OCI-LY1 (cell line): ENCODE data around the gene NUP214.
"Not testable (repeated sequence)": the region's sequence is repeated elsewhere in the genome, so short reads cannot be mapped to it uniquely, and the experiment has no call there.

Experiments
- H2AFZ ChIP-seq: fragments of 200-600 bp; sonication (generic), shearing (Covaris generic); 2 replicates; pipeline ENCODE4 v1.6.0; 2014; ENCODE audit warnings: antibody characterized with exemption, mild to moderate bottlenecking, low read length
- H3F3A ChIP-seq: fragments of 200-600 bp; sonication (generic), shearing (Covaris generic); 2 replicates; pipeline ENCODE4 v1.6.0; 2014; ENCODE audit warnings: mild to moderate bottlenecking, antibody characterized with exemption, low read length, moderate library complexity; ENCODE audit not compliant: insufficient read depth
- H3K27ac ChIP-seq: fragments of 200-600 bp; sonication (generic); 2 replicates; pipeline ENCODE4 v1.5.1; 2014; ENCODE audit warnings: low read length, mixed run types, mild to moderate bottlenecking, low read depth; ENCODE audit not compliant: poor library complexity, severe bottlenecking
- H3K27me3 ChIP-seq: fragments of 200-600 bp; sonication (generic); 2 replicates; pipeline ENCODE4 v1.6.0; 2014; ENCODE audit warnings: antibody characterized with exemption, mild to moderate bottlenecking, low read length, moderate library complexity; ENCODE audit not compliant: insufficient read depth
- H3K36me3 ChIP-seq: fragments of 200-600 bp; sonication (generic); 2 replicates; pipeline ENCODE4 v1.6.1; 2014; ENCODE audit warnings: mild to moderate bottlenecking, antibody characterized with exemption, low read length, moderate library complexity, mixed read lengths; ENCODE audit not compliant: insufficient read depth
- H3K4me1 ChIP-seq: fragments of 200-600 bp; sonication (generic); 2 replicates; pipeline ENCODE4 v1.5.1; 2014; ENCODE audit warnings: mild to moderate bottlenecking, low read length, moderate library complexity; ENCODE audit not compliant: insufficient read depth, severe bottlenecking
- H3K4me2 ChIP-seq: fragments of 200-600 bp; sonication (generic), shearing (Covaris generic); 2 replicates; pipeline ENCODE4 v1.6.1; 2014; ENCODE audit warnings: low read length
- H3K4me3 ChIP-seq: fragments of 200-600 bp; sonication (generic); 2 replicates; pipeline ENCODE4 v1.5.1; 2014; ENCODE audit warnings: low read length, low read depth, mild to moderate bottlenecking, mixed read lengths; ENCODE audit not compliant: poor library complexity, severe bottlenecking
- H3K79me2 ChIP-seq: fragments of 200-600 bp; shearing (Covaris generic); 2 replicates; pipeline ENCODE4 v1.6.1; 2016; ENCODE audit warnings: mixed run types, low read length, mixed read lengths; ENCODE audit not compliant: insufficient read depth
- H3K9ac ChIP-seq: fragments of 200-600 bp; sonication (generic), shearing (Covaris generic); 2 replicates; pipeline ENCODE4 v1.6.1; 2014; ENCODE audit warnings: mild to moderate bottlenecking, low read length, mixed read lengths
- H3K9me2 ChIP-seq: fragments of 200-600 bp; sonication (generic), shearing (Covaris generic); 2 replicates; pipeline ENCODE4 v1.6.1; 2014; ENCODE audit warnings: low read depth, mild to moderate bottlenecking, low read length, mixed read lengths
- H3K9me3 ChIP-seq: fragments of 200-600 bp; shearing (Covaris generic); 2 replicates; pipeline ENCODE4 v1.6.1; 2014; ENCODE audit warnings: low read length, mixed read lengths
- H4K20me1 ChIP-seq: fragments of 200-600 bp; sonication (generic), shearing (Covaris generic); 2 replicates; pipeline ENCODE4 v1.6.0; 2016; ENCODE audit warnings: mild to moderate bottlenecking, low read length; ENCODE audit not compliant: insufficient read depth
- EZH2 ChIP-seq: fragments of 200-600 bp; sonication (generic), shearing (Covaris generic); IDR thresholded peaks from 2 replicates; pipeline ENCODE4 v1.8.0; 2017; ENCODE audit warnings: borderline replicate concordance, mixed run types, mild to moderate bottlenecking, antibody characterized with exemption, low read length, moderate library complexity, mixed read lengths
- TF ChIP-seq, protein P1 (sequence below): fragments of 200-600 bp; sonication (generic), shearing (Covaris generic); IDR thresholded peaks from 2 replicates; pipeline ENCODE4 v1.5.1; 2017; ENCODE audit warnings: mild to moderate bottlenecking, antibody characterized with exemption, low read length, moderate library complexity, mixed read lengths

NUP214 gene

GRCh38 chr9:131187957-131188356, 62.6 kb downstream of the NUP214 start:
- no peaks in the 10 kb centered on the region for H3K79me2 ChIP-seq
- no peaks in the 10 kb centered on the region for H3K9me2 ChIP-seq
- no peak overlapping the region for H2AFZ ChIP-seq
- no peaks in the 10 kb centered on the region for H4K20me1 ChIP-seq
- peaks cover 64% of the 10 kb centered on the region; the same call in 1 of the 2 replicates for H3K36me3 ChIP-seq
- no peak overlapping the region for H3K4me3 ChIP-seq
- no peaks in the 10 kb centered on the region for H3K9me3 ChIP-seq
- H3K4me1 ChIP-seq = no peaks in the 10 kb centered on the region
- TF ChIP-seq EZH2 = no peak
- TF ChIP-seq, protein P1, sequence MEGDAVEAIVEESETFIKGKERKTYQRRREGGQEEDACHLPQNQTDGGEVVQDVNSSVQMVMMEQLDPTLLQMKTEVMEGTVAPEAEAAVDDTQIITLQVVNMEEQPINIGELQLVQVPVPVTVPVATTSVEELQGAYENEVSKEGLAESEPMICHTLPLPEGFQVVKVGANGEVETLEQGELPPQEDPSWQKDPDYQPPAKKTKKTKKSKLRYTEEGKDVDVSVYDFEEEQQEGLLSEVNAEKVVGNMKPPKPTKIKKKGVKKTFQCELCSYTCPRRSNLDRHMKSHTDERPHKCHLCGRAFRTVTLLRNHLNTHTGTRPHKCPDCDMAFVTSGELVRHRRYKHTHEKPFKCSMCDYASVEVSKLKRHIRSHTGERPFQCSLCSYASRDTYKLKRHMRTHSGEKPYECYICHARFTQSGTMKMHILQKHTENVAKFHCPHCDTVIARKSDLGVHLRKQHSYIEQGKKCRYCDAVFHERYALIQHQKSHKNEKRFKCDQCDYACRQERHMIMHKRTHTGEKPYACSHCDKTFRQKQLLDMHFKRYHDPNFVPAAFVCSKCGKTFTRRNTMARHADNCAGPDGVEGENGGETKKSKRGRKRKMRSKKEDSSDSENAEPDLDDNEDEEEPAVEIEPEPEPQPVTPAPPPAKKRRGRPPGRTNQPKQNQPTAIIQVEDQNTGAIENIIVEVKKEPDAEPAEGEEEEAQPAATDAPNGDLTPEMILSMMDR = no peak
- no peak overlapping the region for H3K9ac ChIP-seq
- H3K27ac ChIP-seq = no peak overlapping the region
- no peaks in the 10 kb centered on the region for H3K27me3 ChIP-seq
- no peak overlapping the region for H3K4me2 ChIP-seq
- no peaks in the 10 kb centered on the region for H3F3A ChIP-seq

- Histone ChIP-seq H3K9me2 (no peaks in the 10 kb centered on the region), H2AFZ (no peak overlapping the region), H3K4me2 (no peak overlapping the region), H3K4me3 (no peak overlapping the region), H4K20me1 (no peaks in the 10 kb centered on the region), H3F3A (no peaks in the 10 kb centered on the region), H3K4me1 (no peaks in the 10 kb centered on the region), H3K27ac (no peak overlapping the region), H3K9me3 (no peaks in the 10 kb centered on the region), H3K79me2 (no peaks in the 10 kb centered on the region), H3K9ac (no peak overlapping the region), H3K27me3 (no peaks in the 10 kb centered on the region), H3K36me3 (peaks cover 65% of the 10 kb centered on the region; the same call in 1 of the 2 replicates)
- TF ChIP-seq, protein P1 = no peak
Measured at GRCh38 chr9:131188976-131189375, 63.6 kb downstream of the NUP214 start.

DNA sequence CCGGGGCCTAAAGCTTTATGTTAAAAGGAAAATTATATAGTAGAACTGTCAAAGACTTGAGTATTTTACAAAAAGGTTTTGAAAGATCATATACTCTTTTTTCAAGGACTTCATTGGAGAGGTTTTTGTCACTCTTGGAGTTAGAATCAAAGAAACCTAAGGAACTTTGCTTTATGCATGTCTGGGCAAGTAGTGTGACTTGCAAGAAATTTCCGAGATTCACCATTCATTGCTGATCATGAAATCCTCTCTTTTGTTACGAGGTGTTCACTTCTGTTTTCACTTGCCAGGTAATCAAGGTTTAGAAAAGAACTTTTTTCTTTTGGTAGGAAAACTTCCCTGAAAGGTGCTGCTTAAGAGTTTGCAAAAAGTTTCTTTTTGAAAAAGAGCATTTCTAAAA, 64.8 kb downstream of the NUP214 start:
- no peak for TF ChIP-seq EZH2
- TF ChIP-seq, protein P1 = no peak
- H3K36me3 ChIP-seq = peaks cover 69% of the 10 kb centered on the region; the same call in 1 of the 2 replicates
- H3K4me2 ChIP-seq = no peak overlapping the region

DNA sequence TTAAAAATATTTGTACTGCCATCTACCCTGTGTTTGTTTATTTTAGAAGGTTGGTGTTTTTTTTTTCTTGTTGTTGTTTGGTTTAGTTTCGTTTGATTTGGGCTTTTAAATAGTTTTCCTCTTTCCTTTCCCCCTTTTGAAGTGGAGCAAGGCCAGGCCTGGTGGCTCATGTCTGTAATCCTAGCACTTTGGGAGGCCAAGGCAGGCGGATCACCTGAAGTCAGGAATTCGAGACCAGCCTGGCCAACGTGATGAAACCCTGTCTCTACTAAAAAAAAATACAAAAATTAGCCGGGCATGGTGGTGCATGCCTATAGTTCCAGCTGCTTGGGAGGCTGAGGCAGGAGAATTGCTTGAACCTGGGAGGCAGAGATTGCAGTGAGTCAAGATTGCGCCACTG, 65.6 kb downstream of the NUP214 start:
- not testable (repeated sequence) for H3K79me2 ChIP-seq, H3K9ac ChIP-seq, H3K27me3 ChIP-seq, H3K9me2 ChIP-seq, H3K9me3 ChIP-seq, H3K27ac ChIP-seq, H3K4me1 ChIP-seq, H3F3A ChIP-seq, H2AFZ ChIP-seq, H3K4me2 ChIP-seq, H4K20me1 ChIP-seq, H3K4me3 ChIP-seq
- peaks cover 65% of the 10 kb centered on the region; the same call in 1 of the 2 replicates for H3K36me3 ChIP-seq

More for the DNA sequence above, 64.8 kb downstream of the NUP214 start:
- Histone ChIP-seq H3K27ac (no peak overlapping the region), H3K9me3 (no peaks in the 10 kb centered on the region), H3K27me3 (no peaks in the 10 kb centered on the region), H4K20me1 (no peaks in the 10 kb centered on the region), H3K4me1 (no peaks in the 10 kb centered on the region), H3K9ac (no peak overlapping the region), H3K79me2 (no peaks in the 10 kb centered on the region), H2AFZ (no peak overlapping the region), H3K4me3 (no peak overlapping the region), H3F3A (no peaks in the 10 kb centered on the region), H3K9me2 (no peaks in the 10 kb centered on the region)
